ENCODE results near the gene LEF1.

DNA sequence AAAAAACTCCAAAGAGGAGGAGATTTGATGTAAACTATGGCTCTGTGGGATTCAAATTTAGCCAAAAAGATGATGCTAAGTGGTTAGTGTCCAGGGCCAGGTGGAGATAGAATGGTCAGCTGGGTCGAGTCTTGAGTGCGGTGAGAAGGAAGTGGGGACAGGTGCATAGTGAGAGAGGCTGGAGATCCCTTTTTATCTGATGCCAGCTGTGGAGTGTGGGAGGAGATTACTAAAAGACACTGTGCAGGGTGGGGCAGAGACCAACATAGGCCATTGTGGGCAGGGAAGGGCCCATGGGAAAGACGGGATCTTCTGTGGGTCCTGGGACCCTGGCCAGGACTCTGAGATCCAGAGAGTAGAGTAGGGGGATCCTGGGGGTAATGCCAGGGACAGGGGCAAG, 34.6 kb upstream of the LEF1 start:
- TF ChIP-seq CTCF (IDR thresholded peaks at IDR 0.05) = no peak
- no peak for TF ChIP-seq POLR2AphosphoS5 (IDR thresholded peaks at IDR 0.05; ENCODE audit: insufficient read depth in 1 of 2, low read depth in 1 of 2)
- TF ChIP-seq POLR2A (IDR thresholded peaks at IDR 0.05) = no peak
